Loucy (cell line): ENCODE measurements around the gene OFD1.

Source experiments
- H2AFZ ChIP-seq: fragments of 200-600 bp; sonication (generic); 2 replicates; pipeline ENCODE4 v1.6.0; 2016; ENCODE audit warnings: antibody characterized with exemption, mild to moderate bottlenecking, low read length, moderate library complexity
- H3F3A ChIP-seq: fragments of 200-600 bp; 2 replicates; pipeline ENCODE4 v1.6.0; 2016; ENCODE audit warnings: antibody characterized with exemption, low read depth, mild to moderate bottlenecking
- H3K27me3 ChIP-seq: fragments of 200-600 bp; sonication (generic); 2 replicates; pipeline ENCODE4 v1.6.1; 2014; ENCODE audit warnings: low read length, mild to moderate bottlenecking; ENCODE audit not compliant: insufficient read depth, poor library complexity, severe bottlenecking
- H3K36me3 ChIP-seq: fragments of 200-600 bp; sonication (generic); 2 replicates; pipeline ENCODE4 v1.6.1; 2016; ENCODE audit warnings: low read length; ENCODE audit not compliant: insufficient read depth
- H3K4me1 ChIP-seq: fragments of 200-600 bp; sonication (generic); 2 replicates; pipeline ENCODE4 v1.5.1; 2014; ENCODE audit warnings: low read length, mild to moderate bottlenecking; ENCODE audit not compliant: insufficient read depth, poor library complexity, severe bottlenecking
- H3K4me2 ChIP-seq: fragments of 200-600 bp; sonication (generic); 2 replicates; pipeline ENCODE4 v1.6.0; 2014; ENCODE audit warnings: antibody characterized with exemption, low read length, low read depth, mild to moderate bottlenecking; ENCODE audit not compliant: poor library complexity, severe bottlenecking
- H3K4me3 ChIP-seq: fragments of 200-600 bp; sonication (generic); 2 replicates; pipeline ENCODE4 v1.5.1; 2014; ENCODE audit warnings: low read length, mild to moderate bottlenecking, mixed read lengths; ENCODE audit not compliant: poor library complexity, severe bottlenecking
- H3K79me2 ChIP-seq: fragments of 200-600 bp; sonication (generic); 2 replicates; pipeline ENCODE4 v1.6.1; 2014; ENCODE audit warnings: low read length; ENCODE audit not compliant: insufficient read depth
- H3K9ac ChIP-seq: fragments of 200-600 bp; sonication (generic); 2 replicates; pipeline ENCODE4 v1.6.0; 2014; ENCODE audit warnings: mild to moderate bottlenecking, low read depth, low read length, moderate library complexity; ENCODE audit not compliant: poor library complexity, severe bottlenecking
- H3K9me2 ChIP-seq: fragments of 200-600 bp; sonication (generic); replicated peaks from 2 replicates; pipeline ENCODE4 v1.6.1; 2016; ENCODE audit warnings: low read depth, low read length, mixed read lengths
- H3K9me3 ChIP-seq: fragments of 200-600 bp; sonication (generic); 2 replicates; pipeline ENCODE4 v1.6.1; 2014; ENCODE audit warnings: mild to moderate bottlenecking, antibody characterized with exemption, low read length, low read depth; ENCODE audit not compliant: insufficient read depth
- H4K20me1 ChIP-seq: fragments of 200-600 bp; sonication (generic); 2 replicates; pipeline ENCODE4 v1.6.0; 2014; ENCODE audit warnings: antibody characterized with exemption, low read length, mild to moderate bottlenecking; ENCODE audit not compliant: insufficient read depth, poor library complexity, severe bottlenecking
- CTCF ChIP-seq: fragments of 200-600 bp; sonication (generic); conservative IDR thresholded peaks from 2 replicates; pipeline ENCODE4 v1.5.1; 2014; ENCODE audit warnings: mild to moderate bottlenecking, antibody characterized with exemption, low read length
- EZH2phosphoT487 ChIP-seq: fragments of 200-600 bp; IDR thresholded peaks from 2 replicates; pipeline ENCODE4 v1.6.1; 2018; ENCODE audit warnings: antibody characterized with exemption, mild to moderate bottlenecking, moderate library complexity, borderline replicate concordance

Gene OFD1

GRCh38 chrX:13750204-13750603 is 15.7 kb downstream of the OFD1 start:
- Histone ChIP-seq H3K9me2 (no peaks in the 10 kb centered on the region), H3K79me2 (no peaks in the 10 kb centered on the region), H3F3A (no peaks in the 10 kb centered on the region), H3K4me1 (peaks cover 7% of the 10 kb centered on the region), H3K36me3 (peaks cover 19% of the 10 kb centered on the region; the same call in 1 of the 2 replicates), H3K9ac (no peak overlapping the region), H3K27me3 (no peaks in the 10 kb centered on the region), H2AFZ (no peak overlapping the region), H3K4me2 (no peak overlapping the region), H3K4me3 (no peak overlapping the region), H4K20me1 (no peaks in the 10 kb centered on the region), H3K9me3 (no peaks in the 10 kb centered on the region)
- TF ChIP-seq EZH2phosphoT487, result no peak
- peak; percentile 60 for TF ChIP-seq CTCF

GRCh38 chrX:13750812-13751211 is 16.3 kb downstream of the OFD1 start:
- peaks cover 10% of the 10 kb centered on the region for H3K4me1 ChIP-seq
- H3K9me3 ChIP-seq, result no peaks in the 10 kb centered on the region
- H3K9ac ChIP-seq, result no peak overlapping the region
- no peaks in the 10 kb centered on the region for H3K79me2 ChIP-seq
- no peak overlapping the region for H2AFZ ChIP-seq
- no peak overlapping the region for H3K4me3 ChIP-seq
- H3K27me3 ChIP-seq, result no peaks in the 10 kb centered on the region
- no peaks in the 10 kb centered on the region for H3F3A ChIP-seq
- H4K20me1 ChIP-seq, result no peaks in the 10 kb centered on the region
- H3K4me2 ChIP-seq, result no peak overlapping the region
- TF ChIP-seq EZH2phosphoT487, result no peak
- no peak for TF ChIP-seq CTCF
- peaks cover 19% of the 10 kb centered on the region; the same call in 1 of the 2 replicates for H3K36me3 ChIP-seq
- H3K9me2 ChIP-seq, result no peaks in the 10 kb centered on the region

- H3F3A ChIP-seq, result no peaks in the 10 kb centered on the region
- H3K9me3 ChIP-seq, result no peaks in the 10 kb centered on the region
- no peaks in the 10 kb centered on the region for H3K27me3 ChIP-seq
- H3K9ac ChIP-seq, result no peak overlapping the region
- H3K79me2 ChIP-seq, result no peaks in the 10 kb centered on the region
- H4K20me1 ChIP-seq, result no peaks in the 10 kb centered on the region
- H3K4me1 ChIP-seq, result peaks cover 10% of the 10 kb centered on the region
- no peaks in the 10 kb centered on the region for H3K9me2 ChIP-seq
- H2AFZ ChIP-seq, result no peak overlapping the region
- H3K4me3 ChIP-seq, result no peak overlapping the region
- H3K4me2 ChIP-seq, result no peak overlapping the region
- peaks cover 24% of the 10 kb centered on the region; the same call in 1 of the 2 replicates for H3K36me3 ChIP-seq
- TF ChIP-seq EZH2phosphoT487, result no peak
- no peak for TF ChIP-seq CTCF
Measured at GRCh38 chrX:13752141-13752540, 17.6 kb downstream of the OFD1 start.
